GM20431 (cell line): ENCODE measurements around the gene ZAR1.
"Not testable (repeated sequence)": the region's sequence is repeated elsewhere in the genome, so short reads cannot be mapped to it uniquely, and the experiment has no call there.

ENCODE experiments used
- in situ Hi-C: fragments of 300-500 bp; cut with MseI, MboI; formaldehyde crosslinking; loops from one replicate; pipeline ENCODE4 v1.15.0; 2020; ENCODE audit warnings: low sequenced_read_pairs; ENCODE audit not compliant: unreplicated experiment

ZAR1 gene

GRCh38 chr4:48490012-48490679, at the start of gene ZAR1:
TSS of gene ZAR1 (plus strand) at chr4:48490252. CDS start at chr4:48490292, 40 bp downstream.
- in situ Hi-C loops = no loop called here

GRCh38 chr4:48440914-48441313, 49.1 kb upstream of the ZAR1 start:
- in situ Hi-C loops = not testable (repeated sequence)

- in situ Hi-C loops = no loop called here
Measured at GRCh38 chr4:48445704-48446103, 44.3 kb upstream of the ZAR1 start.

GRCh38 chr4:48446642-48447041, 43.4 kb upstream of the ZAR1 start:
- in situ Hi-C loops = no loop called here

GRCh38 chr4:48449151-48449550, 40.9 kb upstream of the ZAR1 start:
- in situ Hi-C loops = no loop called here

- in situ Hi-C loops = no loop called here
Measured at GRCh38 chr4:48450740-48451139, 39.3 kb upstream of the ZAR1 start.

GRCh38 chr4:48451656-48452055, 38.4 kb upstream of the ZAR1 start:
- in situ Hi-C loops = not testable (repeated sequence)

- in situ Hi-C loops = no loop called here
Measured at GRCh38 chr4:48454591-48454990, 35.5 kb upstream of the ZAR1 start.

- in situ Hi-C loops = no loop called here
Measured at GRCh38 chr4:48461000-48461399, 29.1 kb upstream of the ZAR1 start.

GRCh38 chr4:48462363-48462762, 27.7 kb upstream of the ZAR1 start:
- in situ Hi-C loops = no loop called here

GRCh38 chr4:48467442-48467841, 22.6 kb upstream of the ZAR1 start:
- in situ Hi-C loops = no loop called here

GRCh38 chr4:48467891-48468290, 22.2 kb upstream of the ZAR1 start:
- in situ Hi-C loops = no loop called here

GRCh38 chr4:48470137-48470536, 19.9 kb upstream of the ZAR1 start:
- in situ Hi-C loops = no loop called here

GRCh38 chr4:48470570-48470969, 19.5 kb upstream of the ZAR1 start:
- in situ Hi-C loops = no loop called here

- in situ Hi-C loops = no loop called here
Measured at GRCh38 chr4:48472794-48473193, 17.3 kb upstream of the ZAR1 start.

GRCh38 chr4:48475770-48476169, 14.3 kb upstream of the ZAR1 start:
- in situ Hi-C loops = no loop called here

- in situ Hi-C loops = no loop called here
Measured at GRCh38 chr4:48478273-48478672, 11.8 kb upstream of the ZAR1 start.

- in situ Hi-C loops = no loop called here
Measured at GRCh38 chr4:48481581-48481980, 8.5 kb upstream of the ZAR1 start.

GRCh38 chr4:48483006-48483776, 6.9 kb upstream of the ZAR1 start, which contains the start of gene SLC10A4:
TSS of gene SLC10A4 (plus strand) at chr4:48483343. CDS start at chr4:48483562, 219 bp downstream.
- in situ Hi-C loops = no loop called here

- in situ Hi-C loops = no loop called here
Measured at GRCh38 chr4:48483777-48484493, 6.1 kb upstream of the ZAR1 start.
